ENCODE results near the gene CNTNAP1.

DNA sequence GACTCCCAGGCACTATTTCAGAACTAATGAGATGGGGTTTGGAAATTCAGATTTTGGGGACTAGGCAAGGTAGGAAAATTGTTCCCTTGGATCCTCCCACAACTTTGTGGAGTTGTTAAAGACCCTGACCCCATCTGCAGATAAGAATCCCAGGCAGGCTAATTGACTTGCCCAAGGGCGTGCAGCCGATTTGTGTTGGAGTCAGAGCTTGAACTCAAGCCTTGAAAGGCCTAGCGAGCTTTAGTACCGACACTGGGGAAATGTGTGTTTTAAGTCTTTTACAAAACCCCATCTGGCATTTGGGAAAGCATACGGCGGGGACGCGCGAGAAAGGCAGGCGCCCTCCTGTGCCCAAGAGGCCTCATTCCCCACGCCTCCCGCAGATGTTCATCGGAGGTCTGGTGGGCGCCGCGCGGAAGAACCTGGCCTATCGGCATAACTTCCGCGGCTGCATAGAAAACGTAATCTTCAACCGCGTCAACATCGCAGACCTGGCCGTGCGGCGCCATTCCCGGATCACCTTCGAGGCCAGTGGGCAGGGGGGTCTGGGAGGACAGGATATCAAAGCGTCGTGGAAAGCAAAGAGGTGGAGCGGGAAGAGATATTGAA lies 4.3 kb downstream of the CNTNAP1 start:
- TF ChIP-seq POLR2AphosphoS5 (IDR thresholded peaks at IDR 0.05; ENCODE audit: borderline replicate concordance, low read depth, low read length), result no peak
- no peak for TF ChIP-seq EZH2 (IDR thresholded peaks at IDR 0.05)
- TF ChIP-seq FOXP2 (optimal IDR thresholded peaks at IDR 0.05; ENCODE audit: control extremely low read depth, extremely low read length, insufficient read depth), result no peak
